NCI-H69 (cell line): ENCODE data around the gene NUCB2.
A peak's percentile ranks its signal among the peaks of the same experiment; 100 is the strongest.
"Not testable (repeated sequence)": the region's sequence is repeated elsewhere in the genome, so short reads cannot be mapped to it uniquely, and the experiment has no call there.

ENCODE experiments used
- DNase-seq: peaks from one replicate; lab custom pipeline; 2025; lab: John Stamatoyannopoulos, UW

The NUCB2 gene

GRCh38 chr11:17276236-17277023, at the start of gene NUCB2:
TSS of gene NUCB2 (plus strand) at chr11:17276739. CDS start at chr11:17295324, 18,585 bp downstream.
- peak; percentile 99 for DNase-seq

GRCh38 chr11:17228186-17228925, 48.2 kb upstream of the NUCB2 start:
- not testable (repeated sequence) for DNase-seq

GRCh38 chr11:17229481-17230152, 46.9 kb upstream of the NUCB2 start:
- no peak for DNase-seq

- DNase-seq = no peak
These were observed 45.4 kb upstream of the NUCB2 start for GRCh38 chr11:17230867-17231851.

- no peak for DNase-seq
These were observed 43.4 kb upstream of the NUCB2 start for GRCh38 chr11:17233101-17233500.

GRCh38 chr11:17238377-17238776, 38.2 kb upstream of the NUCB2 start:
- DNase-seq = no peak

GRCh38 chr11:17239927-17240326, 36.6 kb upstream of the NUCB2 start:
- not testable (repeated sequence) for DNase-seq

GRCh38 chr11:17240780-17241179, 35.8 kb upstream of the NUCB2 start:
- DNase-seq = no peak

GRCh38 chr11:17242954-17243353, 33.6 kb upstream of the NUCB2 start:
- DNase-seq = not testable (repeated sequence)

- DNase-seq = no peak
These were observed 32.5 kb upstream of the NUCB2 start for GRCh38 chr11:17244046-17244445.

GRCh38 chr11:17250561-17251350, 25.8 kb upstream of the NUCB2 start:
- no peak for DNase-seq

GRCh38 chr11:17252704-17253103, 23.8 kb upstream of the NUCB2 start:
- no peak for DNase-seq

- DNase-seq = no peak
These were observed 20.0 kb upstream of the NUCB2 start for GRCh38 chr11:17256512-17256911.

- DNase-seq = no peak
These were observed 19.3 kb upstream of the NUCB2 start for GRCh38 chr11:17257196-17257595.

GRCh38 chr11:17258670-17259069, 17.9 kb upstream of the NUCB2 start:
- no peak for DNase-seq

GRCh38 chr11:17259519-17259918, 17.0 kb upstream of the NUCB2 start:
- no peak for DNase-seq

- DNase-seq = no peak
These were observed 16.5 kb upstream of the NUCB2 start for GRCh38 chr11:17260020-17260419.

- DNase-seq = peak; percentile 77
These were observed 12.8 kb upstream of the NUCB2 start for GRCh38 chr11:17263769-17264168.

GRCh38 chr11:17266781-17267180, 9.8 kb upstream of the NUCB2 start:
- no peak for DNase-seq

GRCh38 chr11:17267576-17267975, 9.0 kb upstream of the NUCB2 start:
- DNase-seq = no peak

GRCh38 chr11:17268500-17268899, 8.0 kb upstream of the NUCB2 start:
- not testable (repeated sequence) for DNase-seq
